ENCODE results near the gene SHROOM3. TPM values are rescaled to one million over a fixed set of nuclear protein-coding genes. Genes with fewer than 3 reads are reported as not detected.

SHROOM3 gene
- total RNA-seq, 2 experiments from 2014 or later = not detected

- Histone ChIP-seq H3K4me1 (ENCODE audit: insufficient read depth, low read length) (no peaks in the 10 kb centered on the region), H3K4me3 (ENCODE audit: low read length) (no peak overlapping the region), H3K36me3 (ENCODE audit: insufficient read depth, low read length) (no peaks in the 10 kb centered on the region), H3K27me3 (ENCODE audit: control insufficient read depth in 1 of 2, insufficient read depth in 2 of 2, low read length in 2 of 2) (peaks cover 0 to 7% of the 10 kb centered on the region in 2 experiments), H3K9me3 (ENCODE audit: control insufficient read depth in 1 of 2, insufficient read depth in 1 of 2, low read length in 2 of 2) (no peaks in the 10 kb centered on the region), H3K27ac (ENCODE audit: low read depth in 1 of 2, low read length in 2 of 2) (no peak overlapping the region)
- TF ChIP-seq, protein P1, sequence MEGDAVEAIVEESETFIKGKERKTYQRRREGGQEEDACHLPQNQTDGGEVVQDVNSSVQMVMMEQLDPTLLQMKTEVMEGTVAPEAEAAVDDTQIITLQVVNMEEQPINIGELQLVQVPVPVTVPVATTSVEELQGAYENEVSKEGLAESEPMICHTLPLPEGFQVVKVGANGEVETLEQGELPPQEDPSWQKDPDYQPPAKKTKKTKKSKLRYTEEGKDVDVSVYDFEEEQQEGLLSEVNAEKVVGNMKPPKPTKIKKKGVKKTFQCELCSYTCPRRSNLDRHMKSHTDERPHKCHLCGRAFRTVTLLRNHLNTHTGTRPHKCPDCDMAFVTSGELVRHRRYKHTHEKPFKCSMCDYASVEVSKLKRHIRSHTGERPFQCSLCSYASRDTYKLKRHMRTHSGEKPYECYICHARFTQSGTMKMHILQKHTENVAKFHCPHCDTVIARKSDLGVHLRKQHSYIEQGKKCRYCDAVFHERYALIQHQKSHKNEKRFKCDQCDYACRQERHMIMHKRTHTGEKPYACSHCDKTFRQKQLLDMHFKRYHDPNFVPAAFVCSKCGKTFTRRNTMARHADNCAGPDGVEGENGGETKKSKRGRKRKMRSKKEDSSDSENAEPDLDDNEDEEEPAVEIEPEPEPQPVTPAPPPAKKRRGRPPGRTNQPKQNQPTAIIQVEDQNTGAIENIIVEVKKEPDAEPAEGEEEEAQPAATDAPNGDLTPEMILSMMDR (IDR thresholded peaks at IDR 0.05) = no peak
- ChIA-PET CTCF (no interaction called here), POLR2A (no interaction called here)
- DNase-seq (no peak), ATAC-seq (ENCODE audit: poor library complexity) (no peak)
- intact Hi-C loops (cut with DNase I, micrococcal nuclease) = no loop called here
- H3K4me3 Mint-ChIP-seq = no peak overlapping the region
- no peaks in the 10 kb centered on the region for H3K9me3 Mint-ChIP-seq
- H3K27ac Mint-ChIP-seq = no peak overlapping the region
- no peaks in the 10 kb centered on the region for H3K36me3 Mint-ChIP-seq (ENCODE audit: low read depth)
- H3K4me1 Mint-ChIP-seq (ENCODE audit: low read depth) = no peaks in the 10 kb centered on the region
- peaks cover 27% of the 10 kb centered on the region for H3K27me3 Mint-ChIP-seq
Measured at GRCh38 chr4:76751612-76752343, 316.7 kb downstream of the SHROOM3 start.

DNA sequence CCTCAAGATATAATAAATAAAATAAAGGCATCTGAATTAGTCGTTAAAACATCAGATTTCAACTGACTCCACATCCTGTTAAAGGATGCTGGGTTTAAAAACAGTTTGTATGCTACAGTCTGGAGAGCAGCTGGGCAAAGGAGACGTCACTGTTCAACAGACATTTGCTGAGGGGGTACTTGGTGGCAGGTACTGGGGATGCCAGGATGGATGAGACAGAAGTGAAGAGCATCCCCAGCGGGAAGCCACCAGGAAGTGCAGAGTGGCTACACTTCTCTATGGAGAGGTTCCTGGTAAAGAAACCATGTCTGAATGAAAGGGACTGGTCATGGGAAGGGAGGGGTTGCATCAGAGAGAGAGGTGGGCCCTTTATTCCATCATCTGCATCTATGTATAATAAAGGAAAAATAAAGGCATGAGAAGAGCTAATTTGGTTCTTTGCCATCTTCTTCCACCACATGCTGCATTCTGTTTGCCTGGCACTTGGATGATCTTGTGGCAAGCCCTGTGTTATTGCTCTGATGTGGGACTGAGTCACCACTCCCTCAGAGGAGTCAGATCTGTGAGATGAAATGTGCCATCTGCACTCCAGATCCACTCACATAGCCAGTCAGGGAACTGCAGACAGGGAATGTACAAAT is 318.0 kb downstream of the SHROOM3 start:
- H3K27me3 Mint-ChIP-seq = peaks cover 27% of the 10 kb centered on the region
- peaks cover 0 to 7% of the 10 kb centered on the region in 2 experiments for H3K27me3 ChIP-seq (ENCODE audit: control insufficient read depth in 1 of 2, insufficient read depth in 2 of 2, low read length in 2 of 2)
- H3K36me3 ChIP-seq (ENCODE audit: insufficient read depth, low read length) = no peaks in the 10 kb centered on the region
- DNase-seq (no peak), ATAC-seq (ENCODE audit: poor library complexity) (no peak)
- ChIA-PET CTCF (no interaction called here), POLR2A (no interaction called here)
- H3K27ac ChIP-seq (ENCODE audit: low read depth in 1 of 2, low read length in 2 of 2) = no peak overlapping the region
- H3K4me1 ChIP-seq (ENCODE audit: insufficient read depth, low read length) = no peaks in the 10 kb centered on the region
- no peaks in the 10 kb centered on the region for H3K4me1 Mint-ChIP-seq (ENCODE audit: low read depth)
- no peaks in the 10 kb centered on the region for H3K9me3 ChIP-seq (ENCODE audit: control insufficient read depth in 1 of 2, insufficient read depth in 1 of 2, low read length in 2 of 2)
- no peak overlapping the region for H3K27ac Mint-ChIP-seq
- H3K4me3 ChIP-seq (ENCODE audit: low read length) = no peak overlapping the region
- intact Hi-C loops (cut with DNase I, micrococcal nuclease) = no loop called here
- H3K9me3 Mint-ChIP-seq = no peaks in the 10 kb centered on the region
- H3K4me3 Mint-ChIP-seq = no peak overlapping the region
- TF ChIP-seq, protein P1 (IDR thresholded peaks at IDR 0.05) = no peak
- H3K36me3 Mint-ChIP-seq (ENCODE audit: low read depth) = no peaks in the 10 kb centered on the region

DNA sequence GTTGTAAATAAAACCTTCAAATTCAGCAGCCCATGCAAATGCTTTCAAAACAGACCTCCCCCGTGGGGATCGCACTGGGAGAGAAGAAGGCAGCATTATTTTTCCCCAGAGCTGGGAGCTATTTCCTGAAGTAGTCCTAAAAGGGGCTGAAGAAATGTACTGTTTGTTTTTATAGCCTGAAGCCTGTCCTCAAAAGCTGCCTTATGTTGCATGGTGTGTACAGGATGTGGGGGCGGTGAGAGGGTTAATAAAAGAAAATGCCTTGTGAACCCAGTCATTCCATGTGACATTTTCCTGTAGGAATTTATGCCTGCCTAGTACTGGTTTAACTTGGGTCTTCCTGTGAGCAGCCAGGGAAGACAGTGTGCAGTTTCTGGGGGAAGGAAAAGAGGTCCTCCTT is 318.8 kb downstream of the SHROOM3 start:
- H3K27ac Mint-ChIP-seq = no peak overlapping the region
- no peaks in the 10 kb centered on the region for H3K4me1 ChIP-seq (ENCODE audit: insufficient read depth, low read length)
- H3K27me3 Mint-ChIP-seq = peaks cover 27% of the 10 kb centered on the region
- ATAC-seq (ENCODE audit: poor library complexity) (no peak), DNase-seq (no peak)
- no peaks in the 10 kb centered on the region for H3K36me3 ChIP-seq (ENCODE audit: insufficient read depth, low read length)
- intact Hi-C loops (cut with DNase I, micrococcal nuclease) = no loop called here
- ChIA-PET POLR2A (no interaction called here), CTCF (no interaction called here)
- no peaks in the 10 kb centered on the region for H3K36me3 Mint-ChIP-seq (ENCODE audit: low read depth)
- no peak overlapping the region for H3K4me3 Mint-ChIP-seq
- H3K9me3 Mint-ChIP-seq = no peaks in the 10 kb centered on the region
- H3K9me3 ChIP-seq (ENCODE audit: control insufficient read depth in 1 of 2, insufficient read depth in 1 of 2, low read length in 2 of 2) = no peaks in the 10 kb centered on the region
- peaks cover 0 to 7% of the 10 kb centered on the region in 2 experiments for H3K27me3 ChIP-seq (ENCODE audit: control insufficient read depth in 1 of 2, insufficient read depth in 2 of 2, low read length in 2 of 2)
- H3K4me1 Mint-ChIP-seq (ENCODE audit: low read depth) = no peaks in the 10 kb centered on the region
- no peak overlapping the region for H3K27ac ChIP-seq (ENCODE audit: low read depth in 1 of 2, low read length in 2 of 2)
- H3K4me3 ChIP-seq (ENCODE audit: low read length) = no peak overlapping the region
- TF ChIP-seq, protein P1 (IDR thresholded peaks at IDR 0.05) = no peak
